ENCODE results near the gene APPL1. TPM values are rescaled to one million over a fixed set of nuclear protein-coding genes. Genes with fewer than 3 reads are reported as not detected.

APPL1 gene
- total and polyA plus RNA-seq, 2 of the 8 experiments (the other 6 are each of a cell fraction or from before 2014, with no cell fraction given) = 9.4 to 34.4 TPM

DNA sequence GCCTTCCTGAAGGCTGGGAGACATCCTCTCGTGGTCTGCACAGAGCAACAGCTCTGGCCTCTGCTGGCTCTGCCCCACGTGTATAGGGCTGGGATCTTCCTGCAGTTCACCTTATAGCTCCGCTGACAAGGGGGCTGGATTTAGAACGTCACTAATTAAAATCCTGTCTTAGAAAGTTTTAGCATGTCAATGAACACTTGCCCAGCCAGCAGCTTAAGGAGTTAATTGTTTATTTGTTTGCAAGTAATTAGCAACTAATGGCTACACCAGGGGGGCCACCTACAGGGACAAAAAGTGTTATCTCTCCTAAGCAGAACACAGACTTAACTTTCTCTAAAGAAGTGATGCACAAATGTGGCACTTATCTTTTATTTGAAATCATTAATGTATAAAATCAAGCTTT is 27.6 kb upstream of the APPL1 start, which contains the start of gene HESX1 (continued):
- peak; percentile 93 for TF ChIP-seq TBP (IDR thresholded peaks at IDR 0.05; ENCODE audit: low read depth, low read length)
- TF ChIP-seq EP300 (IDR thresholded peaks at IDR 0.05; ENCODE audit: borderline replicate concordance in 1 of 2, low read depth in 2 of 2, low read length in 2 of 2) = peak in 1 of 2 experiments; percentile 87; a peak in 1 of 3 replicates
- no peak; the same call in 1 of the 2 replicates for TF ChIP-seq TEAD4 (IDR thresholded peaks at IDR 0.05; ENCODE audit: low read depth, low read length)
- TF ChIP-seq CTBP2 (IDR thresholded peaks at IDR 0.05; ENCODE audit: borderline replicate concordance, insufficient read depth, insufficient read length, low read length) = no peak
- TF ChIP-seq, protein P1, sequence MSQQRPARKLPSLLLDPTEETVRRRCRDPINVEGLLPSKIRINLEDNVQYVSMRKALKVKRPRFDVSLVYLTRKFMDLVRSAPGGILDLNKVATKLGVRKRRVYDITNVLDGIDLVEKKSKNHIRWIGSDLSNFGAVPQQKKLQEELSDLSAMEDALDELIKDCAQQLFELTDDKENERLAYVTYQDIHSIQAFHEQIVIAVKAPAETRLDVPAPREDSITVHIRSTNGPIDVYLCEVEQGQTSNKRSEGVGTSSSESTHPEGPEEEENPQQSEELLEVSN (IDR thresholded peaks at IDR 0.05) = no peak
- no peak for TF ChIP-seq ZNF274 (IDR thresholded peaks at IDR 0.05; ENCODE audit: borderline replicate concordance, extremely low read depth, low read length)
- no peak for TF ChIP-seq SUZ12 (IDR thresholded peaks at IDR 0.05; ENCODE audit: low read length)
- TF ChIP-seq TAF7 (optimal IDR thresholded peaks at IDR 0.05; ENCODE audit: borderline replicate concordance, low read depth, low read length) = peak; percentile 33
- peak; percentile 78 to 81; a peak in 3 of 4 replicates for TF ChIP-seq SIN3A (conservative IDR thresholded peaks at IDR 0.05 in 1 of 2, IDR thresholded peaks at IDR 0.05 in 1 of 2; ENCODE audit: low read depth in 1 of 2, low read length in 2 of 2)
- peak; percentile 57; the same call in 1 of the 2 replicates for TF ChIP-seq SP4 (IDR thresholded peaks at IDR 0.05; ENCODE audit: low read length)
- TF ChIP-seq, protein P2, sequence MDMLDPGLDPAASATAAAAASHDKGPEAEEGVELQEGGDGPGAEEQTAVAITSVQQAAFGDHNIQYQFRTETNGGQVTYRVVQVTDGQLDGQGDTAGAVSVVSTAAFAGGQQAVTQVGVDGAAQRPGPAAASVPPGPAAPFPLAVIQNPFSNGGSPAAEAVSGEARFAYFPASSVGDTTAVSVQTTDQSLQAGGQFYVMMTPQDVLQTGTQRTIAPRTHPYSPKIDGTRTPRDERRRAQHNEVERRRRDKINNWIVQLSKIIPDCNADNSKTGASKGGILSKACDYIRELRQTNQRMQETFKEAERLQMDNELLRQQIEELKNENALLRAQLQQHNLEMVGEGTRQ (IDR thresholded peaks at IDR 0.05; ENCODE audit: low read length) = peak; percentile 34; the same call in 1 of the 2 replicates
- peak; percentile 55; the same call in 1 of the 2 replicates for TF ChIP-seq POU5F1 (IDR thresholded peaks at IDR 0.05; ENCODE audit: low read depth, low read length)

All from H1 (cell line).